HepG2 (cell line): Measurements from ENCODE around the gene GTF3A. TPM values are rescaled to one million over a fixed set of nuclear protein-coding genes. Genes with fewer than 3 reads are reported as not detected.
A peak's percentile ranks its signal among the peaks of the same experiment; 100 is the strongest.

ENCODE experiments used
- ATAC-seq: fragments of 200-7000 bp; cut with Tn5 transposase; 3 replicates; pipeline ENCODE4 v1.9.1; 2020; ENCODE audit warnings: mild to moderate bottlenecking, moderate library complexity
- BruUV-seq: library from RNA; stranded (reverse); fragments of 400-500 nt; replicated peaks from 2 replicates; lab custom pipeline; 2021; lab: Mats Ljungman, UMichigan
- CTCF ChIA-PET: fragments of 300-600 bp; formaldehyde crosslinking; extraction: SDS; loops from one replicate; lab custom pipeline; 2021; ENCODE audit warnings: low total read pairs, inconsistent platforms, low intra/inter-chr PET ratio; lab: Yijun Ruan, JAX
- POLR2A ChIA-PET: fragments of 350-600 bp; sonication (Branson Sonifier 250); formaldehyde crosslinking; loops from one replicate; lab custom pipeline; 2020; ENCODE audit warnings: antibody characterized with exemption, inconsistent platforms; lab: Yijun Ruan, JAX
- DNase-seq: peaks from one replicate; pipeline ENCODE4 v3.0.0-alpha.2; 2015; ENCODE audit warnings: low spot score
- FAIRE-seq: peaks from 3 replicates; lab custom pipeline; 2011; peaks lifted over from hg19 to GRCh38; lab: Jason Lieb, UNC
- H2AFZ ChIP-seq: one replicate; pipeline ENCODE4 v1.6.1; 2011; ENCODE audit warnings: low read length, inconsistent platforms
- H3K27ac ChIP-seq: fragments of 300-600 bp; 3 replicates; pipeline ENCODE4 v1.8.0; 2011; ENCODE audit warnings: mixed run types, mild to moderate bottlenecking, mixed read lengths, low read length, inconsistent platforms; ENCODE audit not compliant: insufficient read depth; ENCODE audit errors: extremely low read length
- H3K27me3 ChIP-seq, 2 experiments: fragments of 200-600 bp in 1 of 2; 2 replicates in 1 of 2; 3 replicates in 1 of 2; pipeline versions ENCODE4 v1.6.0 to v1.8.0; 2011; ENCODE audit warnings: low read length in 2 of 2, mild to moderate bottlenecking in 2 of 2, moderate library complexity in 2 of 2, inconsistent platforms in 1 of 2; ENCODE audit not compliant: insufficient read depth in 2 of 2, control insufficient read depth in 1 of 2
- H3K36me3 ChIP-seq, 2 experiments: fragments of 200-600 bp in 1 of 2; replicated peaks in 1 of 2; 2 replicates in 1 of 2; 3 replicates in 1 of 2; pipeline versions ENCODE4 v1.5.1 to v1.8.0; 2011; ENCODE audit warnings: low read length in 2 of 2, inconsistent platforms in 1 of 2; ENCODE audit not compliant: insufficient read depth in 2 of 2, control insufficient read depth in 1 of 2
- H3K4me1 ChIP-seq: 2 replicates; pipeline ENCODE4 v1.5.1; 2012; ENCODE audit warnings: low read length, inconsistent platforms; ENCODE audit not compliant: insufficient read depth
- H3K4me2 ChIP-seq: 2 replicates; pipeline ENCODE4 v1.6.0; 2011; ENCODE audit warnings: low read depth, low read length, inconsistent platforms
- H3K4me3 ChIP-seq, 3 experiments: fragments of 200-600 bp in 1 of 3; sonication (generic), shearing (Covaris generic) in 1 of 3; replicated peaks in 1 of 3; 2 replicates each; pipeline ENCODE4 v1.5.1; 2011 to 2016; ENCODE audit warnings: low read length in 3 of 3, inconsistent platforms in 2 of 3, low read depth in 2 of 3, mild to moderate bottlenecking in 2 of 3, control low read depth in 1 of 3, mixed read lengths in 1 of 3; ENCODE audit not compliant: insufficient read depth in 1 of 3
- H3K79me2 ChIP-seq: one replicate; pipeline ENCODE4 v1.6.1; 2011; ENCODE audit warnings: low read length, inconsistent platforms; ENCODE audit not compliant: insufficient read depth
- H3K9ac ChIP-seq: 2 replicates; pipeline ENCODE4 v1.6.0; 2011; ENCODE audit warnings: mild to moderate bottlenecking, low read depth, low read length, inconsistent platforms; ENCODE audit not compliant: insufficient read depth
- H3K9me3 ChIP-seq: 2 replicates; pipeline ENCODE4 v1.5.1; 2012; ENCODE audit warnings: mild to moderate bottlenecking, low read length
- H4K20me1 ChIP-seq: 2 replicates; pipeline ENCODE4 v1.6.0; 2011; ENCODE audit warnings: inconsistent platforms, mild to moderate bottlenecking, low read length, moderate library complexity; ENCODE audit not compliant: insufficient read depth
- AGO2 ChIP-seq: fragments of 200-400 bp; formaldehyde crosslinking; optimal IDR thresholded peaks from 2 replicates; pipeline ENCODE3; 2017; ENCODE audit warnings: mild to moderate bottlenecking, low read depth, low read length, moderate library complexity
- BORCS8-MEF2B ChIP-seq: sonication (generic); formaldehyde crosslinking; IDR thresholded peaks from 2 replicates; pipeline ENCODE4 v1.8.0; 2022; ENCODE audit warnings: mild to moderate bottlenecking, missing genetic modification reagents
- EEA1 ChIP-seq: sonication (generic); formaldehyde crosslinking; IDR thresholded peaks from 2 replicates; pipeline ENCODE4 v1.5.1; 2020; ENCODE audit warnings: mild to moderate bottlenecking, missing genetic modification reagents, borderline replicate concordance
- ISL2 ChIP-seq: sonication (generic); formaldehyde crosslinking; IDR thresholded peaks from 2 replicates; pipeline ENCODE4 v1.5.0; 2020; ENCODE audit warnings: missing genetic modification reagents
- RFX5 ChIP-seq: IDR thresholded peaks from 2 replicates; pipeline ENCODE4 v1.6.1; 2011; ENCODE audit warnings: low read depth, low read length, improper control_type of control experiment
- SAP130 ChIP-seq: IDR thresholded peaks from 2 replicates; pipeline ENCODE4 v1.6.1; 2016; ENCODE audit warnings: low read depth
- SMYD3 ChIP-seq: sonication (generic); formaldehyde crosslinking; IDR thresholded peaks from 2 replicates; pipeline ENCODE4 v1.8.1; 2023; ENCODE audit warnings: mild to moderate bottlenecking, missing genetic modification reagents
- SP2 ChIP-seq: sonication (generic); formaldehyde crosslinking; IDR thresholded peaks from 2 replicates; pipeline ENCODE4 v1.5.1; 2020; ENCODE audit warnings: mild to moderate bottlenecking, missing genetic modification reagents
- SYNCRIP ChIP-seq: fragments of 200-400 bp; formaldehyde crosslinking; IDR thresholded peaks from 2 replicates; pipeline ENCODE4 v1.6.1; 2018; ENCODE audit warnings: mild to moderate bottlenecking, low read depth, low read length; ENCODE audit not compliant: insufficient read depth
- TCF7L2 ChIP-seq: IDR thresholded peaks from 2 replicates; pipeline ENCODE4 v1.6.1; 2011; ENCODE audit warnings: mild to moderate bottlenecking, low read depth, low read length, moderate library complexity
- ZBTB20 ChIP-seq: sonication (generic); formaldehyde crosslinking; IDR thresholded peaks from 2 replicates; pipeline ENCODE4 v1.8.1; 2023; ENCODE audit warnings: missing genetic modification reagents, low read depth, mild to moderate bottlenecking, borderline replicate concordance
- ZBTB8A ChIP-seq: sonication (generic); formaldehyde crosslinking; IDR thresholded peaks from 2 replicates; pipeline ENCODE4 v1.4.0; 2020; ENCODE audit warnings: mild to moderate bottlenecking, low read depth, missing genetic modification reagents, borderline replicate concordance
- ZNF138 ChIP-seq: sonication (generic); formaldehyde crosslinking; IDR thresholded peaks from 2 replicates; pipeline ENCODE4 v1.5.0; 2020; ENCODE audit warnings: mild to moderate bottlenecking, low read depth, missing genetic modification reagents
- ZNF33A ChIP-seq: sonication (generic); formaldehyde crosslinking; IDR thresholded peaks from 2 replicates; pipeline ENCODE4 v1.5.1; 2020; ENCODE audit warnings: missing genetic modification reagents, mild to moderate bottlenecking, moderate library complexity, borderline replicate concordance
- ZNF451 ChIP-seq: sonication (generic); formaldehyde crosslinking; IDR thresholded peaks from 2 replicates; pipeline ENCODE4 v1.5.0; 2020; ENCODE audit warnings: mild to moderate bottlenecking, missing genetic modification reagents
- ZNF737 ChIP-seq: sonication (generic); formaldehyde crosslinking; IDR thresholded peaks from 2 replicates; pipeline ENCODE4 v1.5.0; 2020; ENCODE audit warnings: missing genetic modification reagents, mild to moderate bottlenecking, borderline replicate concordance
- WGBS: methylation state at CpG from one replicate; pipeline ENCODE4 v1.1.6; 2017; ENCODE audit warnings: low lambda C conversion rate; 5-methylcytosine and 5-hydroxymethylcytosine counted together
- in situ Hi-C: cut with HindIII; loops from 2 replicates; pipeline ENCODE4 v1.10.0; 2017; ENCODE audit warnings: low pct_unique_long_range_greater_than_20kb; ENCODE audit not compliant: extremely low pct_ligation_motif_present
- intact Hi-C: fragments of 100-400 bp; cut with micrococcal nuclease; formaldehyde crosslinking; loops from one replicate; pipeline ENCODE4 v1.10.0; 2022; ENCODE audit not compliant: unreplicated experiment
- polyA plus RNA-seq, 8 experiments: library from polyadenylated mRNA; depleted of rRNA in 3 of 8; stranded (reverse) in 7 of 8; unstranded in 1 of 8; fragments of >200 nt; fragmentation: Illumina TruSeq in 4 of 8; extraction: Trizol in 4 of 8; gene quantifications; 2 replicates each; pipeline versions ENCODE4 v1.2.1 to v1.2.3, GENCODE V29; 2011 to 2016; ENCODE audit warnings: low read depth in 4 of 8, missing spikeins in 1 of 8, mixed read lengths in 1 of 8; ENCODE audit not compliant: insufficient read depth in 1 of 8
- total RNA-seq, 5 experiments: library from RNA; depleted of rRNA; stranded (reverse); fragments of >200 nt; fragmentation: Illumina TruSeq; extraction: Trizol; gene quantifications; 2 replicates each; pipeline ENCODE4 v1.2.3, GENCODE V29; 2016; ENCODE audit warnings: low read depth in 1 of 5
- TF ChIP-seq, protein P1 (sequence below): sonication (generic); formaldehyde crosslinking; IDR thresholded peaks from 2 replicates; pipeline ENCODE4 v1.8.0; 2022; ENCODE audit warnings: missing genetic modification reagents, mild to moderate bottlenecking, borderline replicate concordance
- TF ChIP-seq, protein P2 (sequence below), 2 experiments: fragments of 450-650 bp in 1 of 2; sonication (generic) in 1 of 2; formaldehyde crosslinking; IDR thresholded peaks; 2 replicates each; pipeline versions ENCODE4 v1.5.0 to v1.8.0; 2020 to 2022; ENCODE audit warnings: mild to moderate bottlenecking in 1 of 2, missing genetic modification reagents in 1 of 2
- TF ChIP-seq, protein P3 (sequence below): conservative IDR thresholded peaks from 2 replicates; pipeline ENCODE4 v1.6.1; 2018; ENCODE audit warnings: missing genetic modification reagents
- TF ChIP-seq, protein P4 (sequence below): sonication (generic); formaldehyde crosslinking; IDR thresholded peaks from 2 replicates; pipeline ENCODE4 v1.8.1; 2023; ENCODE audit warnings: mild to moderate bottlenecking, missing genetic modification reagents, borderline replicate concordance

Gene GTF3A
- total and polyA plus RNA-seq, 2 of the 13 experiments (the other 11 are each of a cell fraction or from before 2014, with no cell fraction given): 42.1 to 176 TPM

DNA sequence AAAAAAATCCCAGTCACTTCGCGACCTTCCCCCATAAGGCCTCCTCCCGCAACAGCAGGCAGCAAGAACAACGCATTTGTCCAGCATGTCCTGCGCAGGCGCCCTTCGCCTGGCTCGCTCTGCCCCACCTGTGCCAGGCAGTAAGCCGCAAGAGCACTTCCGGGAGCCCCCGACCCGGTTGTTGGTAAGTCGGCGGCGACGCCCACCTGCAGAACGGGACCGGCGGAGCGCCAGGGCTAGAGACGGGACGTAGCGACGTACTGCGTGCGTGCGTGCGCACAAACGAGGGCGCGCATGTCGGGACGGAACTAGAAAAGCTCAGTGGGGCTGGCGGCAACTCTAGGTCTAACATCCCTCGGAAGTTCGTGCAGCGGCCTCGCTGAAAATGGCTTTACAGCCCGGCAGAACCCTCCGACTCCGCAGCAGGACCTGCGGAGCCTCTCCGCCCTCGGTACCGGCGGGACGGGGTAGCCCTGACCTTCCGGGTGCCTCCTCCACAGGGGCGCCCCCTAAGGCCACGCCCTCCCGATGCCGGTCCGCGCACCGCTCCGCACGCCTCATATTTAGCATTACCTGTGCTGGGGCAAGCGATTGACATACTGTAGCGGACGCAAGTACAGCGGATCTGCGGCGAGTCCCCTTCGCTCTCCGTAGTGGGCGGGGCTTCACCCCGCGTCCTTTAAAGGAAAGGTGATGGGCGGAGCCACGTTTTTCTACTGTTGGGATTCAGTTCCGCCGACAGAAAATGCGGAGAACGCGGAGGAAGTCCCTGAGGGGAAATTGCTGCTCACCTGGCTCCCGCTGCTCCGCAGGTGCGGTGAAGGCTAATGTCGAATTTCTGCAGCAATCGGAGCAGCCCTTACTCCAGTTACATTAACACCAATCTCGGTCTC, 25.8 kb downstream of the GTF3A start, which contains the start of gene MTIF3:
Gene MTIF3, minus strand, starts transcription at position 629 of the 893 bp plus-strand sequence. CDS start 10,116 bp downstream, outside the sequence.
- DNase-seq (peak; percentile 94), FAIRE-seq (peak; percentile 56), ATAC-seq (peak; percentile 96)
- H3K4me3 ChIP-seq: peak within 1 kb of the TSS; percentile 67 to 89 (median 74)
- POLR2A ChIA-PET: interaction anchor here (0.6 to 2.8 kb wide), 12 partner anchors 8 to 511 kb away, joined by 3 to 27 read pairs (median 6); partner anchors contain the start of genes GTF3A and RPL21
- peak within 1 kb of the TSS; percentile 95 for H3K27ac ChIP-seq
- 1% methylated on average over 19 of the region's 81 CpGs for WGBS
- H3K4me1 ChIP-seq: peaks cover 36% of the 10 kb centered on the region
- H3K27me3 ChIP-seq: no peaks in the 10 kb centered on the region; a peak in 1 of 5 replicates
- peak within 1 kb of the TSS; percentile 86 for H3K4me2 ChIP-seq
- in situ Hi-C loops: no loop called here
- CTCF ChIA-PET: no interaction called here
- BruUV-seq: no TSS peak
- no peaks in the 10 kb centered on the region for H3K36me3 ChIP-seq
- intact Hi-C loops: loop anchor here (1.0 to 2.0 kb wide), 2 partner anchors 25 to 67 kb away; partner anchors contain the start of gene GTF3A
- peaks cover 22% of the 10 kb centered on the region for H3K79me2 ChIP-seq
- peak within 1 kb of the TSS; percentile 59 for H2AFZ ChIP-seq
- no peaks in the 10 kb centered on the region for H3K9me3 ChIP-seq
- peak within 1 kb of the TSS; percentile 91 for H3K9ac ChIP-seq
- no peaks in the 10 kb centered on the region for H4K20me1 ChIP-seq
- TF ChIP-seq ZNF451 (CRISPR knock-in tag) (no peak), SAP130 (CRISPR knock-in tag) (peak; percentile 76), AGO2 (peak; percentile 88), ZNF33A (CRISPR knock-in tag) (no peak), BORCS8-MEF2B (CRISPR knock-in tag) (peak; percentile 52; the same call in 1 of the 2 replicates), SMYD3 (CRISPR knock-in tag) (no peak), ZBTB20 (CRISPR knock-in tag) (no peak), SYNCRIP (no peak), ISL2 (CRISPR knock-in tag) (peak; percentile 53), ZNF737 (CRISPR knock-in tag) (no peak), SP2 (CRISPR knock-in tag) (peak; percentile 46; the same call in 1 of the 2 replicates), RFX5 (no peak), ZNF138 (CRISPR knock-in tag) (0 out of 2 replicates have a peak, but pooled peaks have one; percentile 20), TCF7L2 (no peak), EEA1 (CRISPR knock-in tag) (no peak; the same call in 1 of the 2 replicates), ZBTB8A (CRISPR knock-in tag) (no peak)
- TF ChIP-seq, protein P1, sequence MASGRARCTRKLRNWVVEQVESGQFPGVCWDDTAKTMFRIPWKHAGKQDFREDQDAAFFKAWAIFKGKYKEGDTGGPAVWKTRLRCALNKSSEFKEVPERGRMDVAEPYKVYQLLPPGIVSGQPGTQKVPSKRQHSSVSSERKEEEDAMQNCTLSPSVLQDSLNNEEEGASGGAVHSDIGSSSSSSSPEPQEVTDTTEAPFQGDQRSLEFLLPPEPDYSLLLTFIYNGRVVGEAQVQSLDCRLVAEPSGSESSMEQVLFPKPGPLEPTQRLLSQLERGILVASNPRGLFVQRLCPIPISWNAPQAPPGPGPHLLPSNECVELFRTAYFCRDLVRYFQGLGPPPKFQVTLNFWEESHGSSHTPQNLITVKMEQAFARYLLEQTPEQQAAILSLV: no peak; the same call in 1 of the 2 replicates
- TF ChIP-seq, protein P2, sequence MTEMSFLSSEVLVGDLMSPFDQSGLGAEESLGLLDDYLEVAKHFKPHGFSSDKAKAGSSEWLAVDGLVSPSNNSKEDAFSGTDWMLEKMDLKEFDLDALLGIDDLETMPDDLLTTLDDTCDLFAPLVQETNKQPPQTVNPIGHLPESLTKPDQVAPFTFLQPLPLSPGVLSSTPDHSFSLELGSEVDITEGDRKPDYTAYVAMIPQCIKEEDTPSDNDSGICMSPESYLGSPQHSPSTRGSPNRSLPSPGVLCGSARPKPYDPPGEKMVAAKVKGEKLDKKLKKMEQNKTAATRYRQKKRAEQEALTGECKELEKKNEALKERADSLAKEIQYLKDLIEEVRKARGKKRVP (CRISPR knock-in tag; IDR thresholded peaks at IDR 0.05): 0 out of 4 replicates have a peak, but pooled peaks of 1 of the 2 experiments have one; percentile 29
- TF ChIP-seq, protein P3, sequence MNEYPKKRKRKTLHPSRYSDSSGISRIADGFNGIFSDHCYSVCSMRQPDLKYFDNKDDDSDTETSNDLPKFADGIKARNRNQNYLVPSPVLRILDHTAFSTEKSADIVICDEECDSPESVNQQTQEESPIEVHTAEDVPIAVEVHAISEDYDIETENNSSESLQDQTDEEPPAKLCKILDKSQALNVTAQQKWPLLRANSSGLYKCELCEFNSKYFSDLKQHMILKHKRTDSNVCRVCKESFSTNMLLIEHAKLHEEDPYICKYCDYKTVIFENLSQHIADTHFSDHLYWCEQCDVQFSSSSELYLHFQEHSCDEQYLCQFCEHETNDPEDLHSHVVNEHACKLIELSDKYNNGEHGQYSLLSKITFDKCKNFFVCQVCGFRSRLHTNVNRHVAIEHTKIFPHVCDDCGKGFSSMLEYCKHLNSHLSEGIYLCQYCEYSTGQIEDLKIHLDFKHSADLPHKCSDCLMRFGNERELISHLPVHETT: peak; percentile 99
- TF ChIP-seq, protein P4, sequence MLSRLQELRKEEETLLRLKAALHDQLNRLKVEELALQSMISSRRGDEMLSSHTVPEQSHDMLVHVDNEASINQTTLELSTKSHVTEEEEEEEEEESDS (CRISPR knock-in tag): no peak
